ENCODE data around the gene CBFA2T3. TPM values are rescaled to one million over a fixed set of nuclear protein-coding genes. Genes with fewer than 3 reads are reported as not detected.
A peak's percentile ranks its signal among the peaks of the same experiment; 100 is the strongest.

CBFA2T3 gene
- total RNA-seq, 4 donors from 2014 or later, result 3.5 to 35.5 (median 6.8) TPM

DNA sequence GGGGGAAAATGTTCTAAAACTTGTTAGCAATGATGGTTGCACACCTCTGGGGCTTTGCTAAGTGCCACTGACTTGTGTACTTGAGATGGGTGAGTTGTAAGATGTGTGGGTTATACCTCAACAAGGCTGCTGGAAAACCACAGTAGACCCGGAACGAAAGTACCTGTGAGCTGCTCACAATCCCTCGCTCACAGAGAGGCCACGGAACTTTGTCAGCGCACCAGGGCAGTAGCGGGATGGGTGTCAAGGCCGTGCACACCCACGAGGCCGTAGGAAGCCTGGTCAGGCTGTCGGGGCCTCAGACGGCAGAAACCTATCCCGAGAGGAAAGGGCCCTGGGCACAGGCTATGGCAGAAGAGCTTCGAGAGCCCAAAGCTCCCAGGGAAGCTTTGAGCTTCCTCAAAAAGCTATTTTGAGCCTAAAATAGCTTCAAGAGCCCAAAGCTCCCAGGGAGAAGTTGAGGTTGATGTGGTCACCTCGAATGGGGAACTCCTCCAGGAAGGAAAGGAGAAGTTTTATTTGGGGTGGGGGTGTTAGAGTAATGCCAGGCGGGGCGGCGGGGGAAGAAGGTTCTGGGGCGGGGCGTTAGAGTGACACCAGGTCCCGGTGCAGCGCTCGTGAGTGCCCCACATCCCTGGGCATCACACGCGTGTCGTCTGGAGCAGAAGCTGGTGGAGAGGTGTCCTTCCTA lies 19.0 kb downstream of the CBFA2T3 start:
- Histone ChIP-seq H3K9me3 (no peaks in the 10 kb centered on the region), H3K36me3 (no peaks in the 10 kb centered on the region), H3K4me3 (peak overlapping the region in 1 of 4 donors; percentile 9), H3K27ac (peak overlapping the region in 1 of 4 donors; percentile 17), H3K4me1 (peaks cover 0 to 16% (median 0%) of the 10 kb centered on the region in 4 donors), H3K27me3 (no peaks in the 10 kb centered on the region)
- peak in 1 of 3 donors; percentile 19 for DNase-seq
- TF ChIP-seq POLR2A (IDR thresholded peaks at IDR 0.05) (no peak), CTCF (IDR thresholded peaks at IDR 0.05) (no peak)

- Histone ChIP-seq H3K4me3 (no peak overlapping the region), H3K4me1 (peaks cover 0 to 16% (median 0%) of the 10 kb centered on the region in 4 donors), H3K27me3 (no peaks in the 10 kb centered on the region), H3K36me3 (no peaks in the 10 kb centered on the region), H3K27ac (no peak overlapping the region), H3K9me3 (no peaks in the 10 kb centered on the region)
- no peak for TF ChIP-seq CTCF (IDR thresholded peaks at IDR 0.05)
- no peak for TF ChIP-seq POLR2A (IDR thresholded peaks at IDR 0.05)
- DNase-seq, result no peak
Observed at GRCh38 chr16:88957433-88957767, 19.6 kb downstream of the CBFA2T3 start.

DNA sequence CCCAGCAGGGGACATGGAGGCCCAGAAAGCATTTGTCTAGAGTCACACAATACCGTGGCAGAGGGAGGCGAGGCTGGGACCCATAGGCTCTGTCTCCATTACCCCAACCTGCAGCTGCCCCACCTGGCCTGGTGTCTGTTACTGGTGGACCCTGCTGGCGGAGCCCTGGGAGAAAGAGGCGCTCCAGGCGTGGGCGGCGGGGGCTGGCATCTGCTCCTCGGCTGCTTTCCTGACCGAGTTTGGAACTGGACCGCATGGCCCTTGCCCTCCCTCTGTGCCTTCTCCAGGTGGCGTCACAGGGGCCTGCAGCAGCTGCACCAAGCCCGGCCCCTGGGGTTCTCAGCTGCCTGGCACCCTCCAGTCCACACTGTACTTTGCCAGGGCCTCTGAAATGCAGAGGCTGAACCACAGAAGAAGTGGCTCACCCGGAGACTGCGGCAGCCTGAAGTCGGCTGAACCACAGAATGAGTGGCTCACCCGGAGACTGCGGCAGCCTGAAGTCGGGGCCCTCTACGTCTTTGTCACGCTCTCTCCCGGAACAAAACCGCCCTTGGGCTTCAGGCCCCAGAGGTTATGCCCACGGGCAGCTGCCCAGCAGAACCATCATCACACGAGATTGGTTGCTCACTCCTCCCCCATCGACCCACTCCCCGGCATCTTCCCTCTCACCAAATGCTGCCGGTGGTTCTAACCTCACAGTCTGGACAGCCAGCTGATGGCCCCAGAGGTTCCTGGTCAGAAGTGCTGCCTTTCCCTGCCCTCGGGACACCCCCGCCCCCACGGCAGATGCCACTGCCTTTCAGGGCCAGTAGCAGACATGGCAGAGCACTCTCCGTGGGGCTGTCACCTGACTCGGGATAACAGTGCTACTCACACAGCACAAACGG lies 20.2 kb downstream of the CBFA2T3 start:
- Histone ChIP-seq H3K27me3 (no peaks in the 10 kb centered on the region), H3K4me3 (no peak overlapping the region), H3K9me3 (no peaks in the 10 kb centered on the region), H3K4me1 (peaks cover 0 to 16% (median 0%) of the 10 kb centered on the region in 4 donors), H3K36me3 (no peaks in the 10 kb centered on the region), H3K27ac (no peak overlapping the region)
- DNase-seq, result no peak
- TF ChIP-seq POLR2A (IDR thresholded peaks at IDR 0.05), result no peak

- H3K27ac ChIP-seq, result no peak overlapping the region
- H3K27me3 ChIP-seq, result no peaks in the 10 kb centered on the region
- H3K36me3 ChIP-seq, result no peaks in the 10 kb centered on the region
- no peaks in the 10 kb centered on the region for H3K9me3 ChIP-seq
- peaks cover 0 to 16% (median 0%) of the 10 kb centered on the region in 4 donors for H3K4me1 ChIP-seq
- H3K4me3 ChIP-seq, result no peak overlapping the region
- TF ChIP-seq POLR2A (IDR thresholded peaks at IDR 0.05), result no peak
- no peak for TF ChIP-seq CTCF (IDR thresholded peaks at IDR 0.05)
- no peak for DNase-seq
Observed at GRCh38 chr16:88955906-88956305, 21.1 kb downstream of the CBFA2T3 start.

DNA sequence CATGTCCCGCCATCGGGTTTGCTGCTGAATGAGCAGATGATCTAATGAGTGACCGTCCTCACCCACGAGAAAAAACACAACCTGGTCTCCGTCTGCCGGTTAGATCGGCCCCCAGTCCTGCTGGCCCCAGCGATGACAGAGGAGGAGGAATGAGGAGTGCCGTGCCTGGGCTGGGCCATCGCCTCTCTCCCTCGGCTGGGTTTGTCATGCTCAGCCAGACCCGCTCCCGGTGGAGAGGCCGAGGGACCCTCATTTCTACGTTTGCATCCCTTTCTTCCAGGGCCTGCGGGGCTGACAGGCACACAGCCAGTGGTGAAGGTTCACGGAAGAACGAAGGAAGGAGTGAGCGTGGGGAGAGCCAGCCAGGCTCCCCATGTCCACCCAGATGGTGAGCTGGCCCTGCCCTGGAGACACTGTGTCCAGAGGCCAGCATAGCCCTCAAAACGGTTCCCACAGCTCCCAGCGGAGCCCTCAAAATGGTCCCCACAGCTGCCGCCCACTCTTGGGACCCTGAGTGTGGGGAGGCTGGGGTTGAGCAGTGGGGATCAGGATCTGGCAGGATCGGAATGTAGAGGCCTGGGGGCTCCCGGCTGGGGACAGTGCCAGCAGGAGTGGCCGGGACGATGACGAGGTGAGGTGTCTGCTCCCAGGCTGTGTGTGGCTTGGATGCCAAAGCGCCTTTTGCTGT lies 23.9 kb downstream of the CBFA2T3 start:
- Histone ChIP-seq H3K4me1 (peaks cover 0 to 10% (median 0%) of the 10 kb centered on the region in 4 donors), H3K9me3 (no peaks in the 10 kb centered on the region), H3K4me3 (no peak overlapping the region), H3K27ac (no peak overlapping the region), H3K27me3 (no peaks in the 10 kb centered on the region), H3K36me3 (no peaks in the 10 kb centered on the region)
- no peak for DNase-seq
- TF ChIP-seq CTCF (IDR thresholded peaks at IDR 0.05) (no peak), POLR2A (IDR thresholded peaks at IDR 0.05) (no peak)
